ENCODE data around the gene SMIM27.
"Not testable (repeated sequence)": the region's sequence is repeated elsewhere in the genome, so short reads cannot be mapped to it uniquely, and the experiment has no call there.

Gene SMIM27, protein sequence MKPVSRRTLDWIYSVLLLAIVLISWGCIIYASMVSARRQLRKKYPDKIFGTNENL

DNA sequence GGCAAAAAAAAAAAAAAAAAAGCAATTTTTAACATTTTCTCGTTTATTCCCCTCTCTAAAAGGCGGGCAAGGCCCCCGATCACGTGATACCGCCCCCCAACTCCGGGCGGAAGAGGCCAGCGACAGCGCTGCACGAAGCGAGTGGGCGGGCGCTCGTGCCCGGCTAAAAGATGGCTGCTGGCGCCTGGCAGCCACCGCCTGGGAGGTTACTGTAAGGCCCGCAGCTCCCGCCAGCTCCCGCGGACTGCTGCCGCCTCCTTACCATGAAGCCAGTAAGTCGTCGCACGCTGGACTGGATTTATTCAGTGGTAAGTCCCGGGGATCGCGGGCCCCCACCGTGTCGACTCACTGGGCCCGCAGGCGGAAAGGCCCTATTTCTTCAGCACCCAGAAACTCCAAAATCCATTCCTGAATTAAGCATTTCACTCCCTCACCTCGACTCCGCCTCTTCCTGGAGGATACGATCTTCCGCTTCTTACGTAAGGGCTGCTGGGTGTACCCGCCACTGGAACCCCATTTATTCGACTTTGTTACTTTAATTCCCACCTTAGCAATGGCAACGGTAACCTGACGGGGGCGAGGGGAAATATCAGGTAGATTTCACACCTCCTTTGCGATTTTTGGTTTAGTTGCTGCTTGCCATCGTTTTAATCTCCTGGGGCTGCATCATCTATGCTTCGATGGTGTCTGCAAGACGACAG is at the start of gene SMIM27, which contains the start of gene TOPORS:
TSS of gene SMIM27 (plus strand) at position 156 of the 701 bp plus-strand sequence. CDS start at position 264, 108 bp downstream.
TSS of gene TOPORS (minus strand) at position 415 of the 701 bp plus-strand sequence. CDS start at position 265, 150 bp downstream.
- DNase-seq (ENCODE audit: low spot score) = peak; percentile 90

DNA sequence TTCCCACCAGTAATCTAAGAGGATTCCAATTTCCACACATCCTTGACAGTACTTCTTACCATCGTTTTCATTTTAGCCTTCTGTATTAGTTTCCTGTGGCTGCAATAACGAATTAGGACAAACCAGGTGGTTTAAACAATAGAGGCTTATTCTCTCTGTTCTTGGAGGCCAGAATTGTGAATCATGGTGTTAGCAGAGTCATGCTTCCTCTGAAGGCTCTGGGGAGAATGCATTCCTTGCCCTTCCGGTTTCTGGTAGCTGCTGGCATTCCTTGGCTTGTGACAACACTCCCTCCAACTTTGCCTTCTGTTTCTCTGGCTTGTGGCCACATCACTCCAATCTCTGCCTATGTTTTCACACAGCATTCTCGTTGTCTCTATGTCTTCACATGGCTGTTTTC is 49.7 kb upstream of the SMIM27 start:
- DNase-seq (ENCODE audit: low spot score) = no peak

DNA sequence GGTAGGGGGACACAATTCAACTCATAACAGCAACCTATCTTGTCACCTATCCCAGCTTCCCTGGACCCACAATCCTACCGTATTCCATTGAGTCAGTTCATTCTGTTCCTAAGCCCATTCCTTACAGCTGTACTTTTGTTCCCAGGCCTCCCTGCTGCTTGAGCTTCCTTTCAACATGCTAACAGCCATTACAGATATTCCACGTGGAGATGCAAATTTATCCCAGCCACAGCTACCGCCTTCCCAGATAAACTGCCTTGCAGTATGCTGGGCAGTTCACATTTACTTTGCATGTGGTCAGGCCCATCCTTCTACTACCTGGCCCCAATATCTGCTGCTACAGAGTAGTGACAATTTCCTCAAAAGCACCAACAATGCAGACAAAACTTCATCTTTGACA is 49.1 kb upstream of the SMIM27 start:
- no peak for DNase-seq (ENCODE audit: low spot score)

DNA sequence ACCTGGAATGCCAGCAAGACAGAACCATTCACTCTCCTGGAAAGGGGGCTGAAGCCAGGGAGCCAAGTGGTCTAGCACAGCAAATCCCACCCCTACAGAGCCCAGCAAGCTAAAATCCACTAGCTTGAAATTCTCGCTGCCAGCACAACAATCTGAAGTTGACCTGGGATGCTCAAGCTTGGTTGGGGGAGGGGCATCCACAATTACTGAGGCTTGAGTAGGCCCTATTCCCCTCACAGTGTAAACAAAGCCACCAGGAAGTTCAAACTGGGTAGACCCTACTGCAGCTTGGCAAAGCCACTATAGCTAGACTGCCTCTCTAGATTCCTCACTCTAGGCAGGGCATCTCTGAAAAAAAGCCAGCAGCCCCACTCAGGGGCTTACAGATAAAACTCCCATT is 43.4 kb upstream of the SMIM27 start:
- no peak for DNase-seq (ENCODE audit: low spot score)

DNA sequence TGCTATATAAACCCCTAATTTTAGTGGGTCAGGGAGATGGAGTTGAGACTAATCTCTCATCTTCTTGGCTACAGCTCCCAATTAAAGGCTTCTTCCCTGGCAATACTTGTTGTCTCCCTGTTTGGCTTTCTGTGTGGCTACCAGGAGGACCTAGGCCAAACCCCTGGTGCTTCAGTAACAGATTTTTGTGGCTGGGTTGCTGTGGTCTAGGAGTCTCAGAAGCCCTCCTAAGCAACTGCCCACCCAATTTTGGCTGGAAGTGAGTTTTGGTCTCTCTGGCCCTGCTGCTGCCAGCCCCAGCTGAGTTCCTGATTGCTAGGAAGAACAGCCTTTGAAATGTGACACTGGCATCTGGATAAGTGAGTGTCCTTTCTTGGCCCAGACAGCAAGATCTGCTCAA is 35.9 kb upstream of the SMIM27 start:
- DNase-seq (ENCODE audit: low spot score) = no peak

DNA sequence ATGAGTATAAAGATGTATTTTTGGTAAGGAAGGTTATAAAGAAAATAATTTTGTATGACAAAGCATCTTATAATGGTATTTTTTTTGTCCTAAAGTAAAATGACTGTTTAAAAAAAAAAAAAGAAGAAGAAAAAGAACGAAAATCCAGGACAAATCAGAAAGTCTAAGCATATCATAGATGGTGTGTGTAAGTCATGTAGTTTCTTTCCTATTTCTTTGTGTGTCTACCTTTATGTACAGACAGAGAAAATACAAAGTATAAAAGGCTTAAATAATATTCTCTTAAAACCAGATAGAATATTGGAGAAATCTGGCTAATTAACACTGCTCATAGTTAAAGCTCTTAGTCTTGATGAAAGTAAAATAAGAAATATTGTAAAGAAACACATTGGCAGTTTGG is 33.9 kb upstream of the SMIM27 start:
- no peak for DNase-seq (ENCODE audit: low spot score)

DNA sequence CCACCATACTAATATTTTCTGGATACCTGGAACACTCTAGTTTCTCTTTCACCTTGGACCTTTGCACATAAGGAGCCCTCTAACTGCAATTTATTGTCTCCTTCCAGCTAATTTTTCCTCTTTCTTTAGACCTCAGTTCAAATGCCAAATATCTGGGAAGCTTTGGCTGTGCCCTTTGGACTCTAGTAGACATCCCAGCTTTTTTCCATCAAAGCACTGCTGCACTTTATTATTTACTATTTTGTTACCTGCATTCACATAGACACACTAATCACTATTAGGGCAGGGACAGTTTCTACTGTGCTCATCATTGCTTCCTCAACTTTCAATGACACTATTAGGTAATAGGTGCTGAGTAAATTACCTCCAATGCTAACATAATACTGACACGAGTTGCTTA is 28.2 kb upstream of the SMIM27 start:
- DNase-seq (ENCODE audit: low spot score) = no peak

DNA sequence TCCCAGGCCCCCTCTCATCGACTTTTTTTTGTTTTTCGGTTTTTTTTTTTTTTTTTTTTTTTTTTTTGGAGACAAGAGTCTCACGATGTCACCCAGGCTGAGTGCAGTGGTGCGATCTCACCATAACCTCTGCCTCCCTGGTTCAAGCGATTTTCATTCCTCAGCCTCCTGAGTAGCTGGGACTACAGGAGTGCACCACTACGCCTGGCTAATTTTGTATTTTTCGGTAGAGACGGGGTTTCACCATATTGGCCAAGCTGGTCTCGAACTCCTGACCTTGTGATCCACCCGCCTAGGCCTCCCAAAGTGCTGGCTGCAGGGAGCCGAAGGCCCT is 27.6 kb upstream of the SMIM27 start:
- not testable (repeated sequence) for DNase-seq (ENCODE audit: low spot score)

DNA sequence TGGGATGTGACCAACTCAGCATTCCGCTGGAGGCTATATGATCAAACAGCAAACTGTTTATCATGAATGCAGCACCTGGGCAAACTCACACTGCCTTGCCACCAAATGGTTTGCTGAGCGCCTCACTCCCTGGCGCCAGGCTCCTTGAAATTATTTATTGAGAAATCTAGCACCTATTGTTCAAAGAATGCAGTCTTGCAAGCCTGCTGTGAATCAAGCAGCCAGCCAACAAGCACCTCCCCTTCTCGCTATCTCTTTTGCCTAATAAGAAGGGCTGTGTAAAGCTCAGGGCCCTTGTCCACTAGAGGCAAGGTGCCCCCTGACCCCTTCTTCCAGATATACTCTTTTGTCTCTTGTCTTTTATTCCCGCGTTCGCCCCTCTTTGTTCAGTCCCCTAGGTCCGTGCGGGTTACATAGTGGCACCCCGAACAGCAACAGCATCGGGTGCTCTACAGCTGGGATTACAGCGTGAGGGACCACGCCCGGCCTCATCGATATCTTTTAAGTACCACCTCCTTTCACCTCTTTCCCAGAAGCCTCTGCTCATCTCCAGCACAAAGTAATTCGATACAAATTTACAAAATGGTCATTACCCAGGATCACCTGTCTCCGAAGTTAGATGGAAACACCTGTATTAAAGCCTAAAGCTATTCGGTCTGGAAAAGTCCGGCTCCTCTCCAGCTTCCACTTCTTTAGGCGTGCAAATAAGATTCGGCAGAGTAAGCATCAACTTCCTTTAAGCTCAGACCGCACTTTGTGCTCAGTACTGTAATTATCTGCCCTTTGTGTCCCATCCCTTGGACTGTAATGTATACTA is 27.0 kb upstream of the SMIM27 start:
- no peak for DNase-seq (ENCODE audit: low spot score)

DNA sequence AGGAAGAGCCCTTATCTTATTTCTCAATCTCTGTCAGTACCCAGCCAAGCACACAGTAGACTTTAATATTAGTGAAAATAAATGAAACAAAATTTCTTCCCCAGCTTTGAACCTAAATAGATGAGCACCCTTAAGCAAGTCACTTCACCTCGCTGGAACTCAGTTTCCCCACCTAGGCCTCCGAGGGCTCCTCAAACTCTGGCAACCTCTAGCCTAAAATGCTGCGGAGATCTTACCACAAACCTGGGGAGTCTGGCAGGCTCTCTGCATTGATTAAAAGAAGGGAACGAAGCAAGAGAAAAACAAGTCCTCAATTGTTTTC is 26.5 kb upstream of the SMIM27 start:
- DNase-seq (ENCODE audit: low spot score) = no peak

DNA sequence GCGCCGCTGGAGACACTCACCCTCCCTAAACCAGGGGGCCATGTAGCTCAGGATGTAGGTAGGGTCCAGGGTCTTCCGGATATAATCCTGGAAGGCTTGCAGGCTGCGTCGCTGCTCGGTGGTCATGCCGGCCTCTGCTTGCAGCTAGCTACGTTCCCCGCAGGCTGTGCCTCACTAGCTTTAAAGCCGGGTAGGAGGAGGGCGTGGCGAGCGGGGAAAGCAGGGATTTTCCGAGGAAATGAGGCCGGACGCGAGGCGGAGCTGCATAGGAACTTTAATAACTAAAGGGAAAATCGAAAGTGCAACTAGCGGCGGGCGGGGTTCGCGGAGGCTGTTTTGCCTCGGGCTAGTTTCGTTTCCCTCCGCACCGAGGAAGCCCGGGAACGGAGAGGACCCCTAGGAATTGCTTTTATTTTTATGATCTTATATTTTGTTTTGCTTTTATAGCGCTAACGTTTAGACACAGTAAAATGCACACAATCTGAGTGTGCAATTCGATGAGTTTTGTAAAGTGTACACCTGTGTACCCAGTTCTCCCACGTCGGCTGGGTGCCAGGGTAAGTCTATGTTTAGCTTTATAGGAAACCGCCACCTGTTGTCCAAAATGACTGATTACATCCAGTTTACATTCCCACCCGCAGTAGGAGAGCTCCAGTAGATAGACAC is 26.0 kb upstream of the SMIM27 start, which contains the start of gene RIGI:
TSS of gene RIGI (minus strand) at position 156 of the 666 bp plus-strand sequence. CDS start at position 126, 30 bp downstream.
- DNase-seq (ENCODE audit: low spot score) = peak; percentile 80

DNA sequence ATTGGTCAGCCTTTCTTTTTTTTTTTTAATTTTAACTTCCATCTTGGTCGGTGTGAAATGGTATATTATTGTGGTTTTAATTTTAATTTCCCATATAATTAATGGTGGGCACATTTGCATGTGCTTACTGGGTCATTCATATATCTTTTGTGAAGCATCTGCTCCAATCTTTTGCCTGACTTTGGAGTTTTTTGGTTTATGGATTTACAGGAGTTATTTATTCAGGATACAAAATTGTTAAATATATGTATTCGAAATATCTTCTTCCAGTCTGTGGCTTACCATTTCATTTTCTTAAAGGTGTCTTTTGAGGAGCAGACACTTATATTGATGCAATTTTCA is 25.4 kb upstream of the SMIM27 start:
- DNase-seq (ENCODE audit: low spot score) = no peak

DNA sequence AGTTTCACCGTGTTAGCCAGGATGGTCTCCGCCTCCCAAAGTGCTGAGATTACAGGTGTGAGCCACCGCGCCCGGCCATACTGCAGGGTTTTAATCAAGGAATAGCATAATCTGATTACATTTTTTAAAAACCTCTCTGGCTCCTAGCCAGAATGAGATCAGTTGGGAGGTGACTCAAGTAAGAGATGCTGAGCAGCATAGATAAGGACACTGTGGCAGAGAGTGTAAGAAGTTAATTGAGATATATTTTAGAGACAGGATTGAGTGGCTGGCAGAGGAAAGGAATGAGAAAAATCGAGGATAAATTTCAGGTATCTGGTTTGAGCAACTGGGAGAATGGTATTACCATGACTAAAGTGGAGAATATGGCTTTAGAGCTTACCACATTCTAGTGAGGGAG is 18.8 kb upstream of the SMIM27 start:
- no peak for DNase-seq (ENCODE audit: low spot score)

DNA sequence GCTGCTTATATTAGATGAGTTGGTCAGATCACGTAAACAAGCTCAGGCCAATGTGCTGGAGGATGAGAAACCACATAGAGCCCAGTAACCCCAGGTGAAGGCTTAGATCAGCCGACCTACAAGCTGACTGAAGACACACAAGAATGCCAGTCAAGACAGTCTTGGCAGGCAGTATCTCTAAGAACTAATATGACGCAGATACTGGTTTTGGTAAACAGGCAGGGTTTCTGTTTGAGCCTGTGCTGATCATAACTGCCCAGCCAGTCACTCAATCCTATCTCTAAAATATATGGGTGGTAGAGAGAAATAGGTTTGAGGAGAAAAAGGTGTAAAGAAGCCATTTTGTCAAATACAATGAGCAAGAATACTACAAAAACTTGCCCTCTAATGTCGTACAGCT is 18.3 kb upstream of the SMIM27 start:
- DNase-seq (ENCODE audit: low spot score) = no peak

DNA sequence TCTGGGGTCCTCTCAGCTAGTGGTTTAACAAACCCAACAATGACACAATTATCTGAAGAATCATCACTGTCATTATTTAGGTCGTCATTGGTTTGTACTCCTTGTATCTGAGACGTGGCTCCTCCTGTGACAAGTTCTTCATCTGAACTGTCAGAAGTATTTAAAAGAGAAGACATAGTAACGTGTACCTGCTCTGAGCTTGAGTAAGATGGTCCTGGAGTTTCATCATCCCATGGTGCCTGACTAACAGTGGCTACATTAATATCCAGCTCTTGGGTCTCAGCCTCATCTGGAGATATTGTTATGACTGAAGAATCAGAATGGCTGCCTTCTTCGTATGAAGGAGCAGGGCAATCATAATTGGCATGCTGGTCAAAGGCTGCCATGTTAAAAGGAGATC is 9.1 kb upstream of the SMIM27 start:
- no peak for DNase-seq (ENCODE audit: low spot score)

DNA sequence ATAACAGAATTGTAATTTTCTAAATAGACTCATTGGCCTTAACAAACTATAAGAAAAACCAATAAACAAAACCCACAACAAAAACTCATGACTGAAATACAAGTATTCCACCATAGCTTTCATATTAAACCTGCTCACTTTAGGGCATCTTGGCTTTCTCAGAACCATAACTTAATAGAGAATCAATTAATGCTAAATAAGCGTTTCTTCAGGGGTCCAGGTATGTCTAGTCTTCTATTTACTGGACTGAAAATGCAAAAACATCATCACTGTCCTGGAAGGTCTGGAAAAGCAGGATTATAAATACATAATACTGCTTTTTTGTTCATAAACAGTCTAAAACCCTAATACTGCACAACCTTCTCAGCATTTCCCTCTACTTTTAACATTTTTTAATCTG is 6.2 kb upstream of the SMIM27 start:
- no peak for DNase-seq (ENCODE audit: low spot score)

DNA sequence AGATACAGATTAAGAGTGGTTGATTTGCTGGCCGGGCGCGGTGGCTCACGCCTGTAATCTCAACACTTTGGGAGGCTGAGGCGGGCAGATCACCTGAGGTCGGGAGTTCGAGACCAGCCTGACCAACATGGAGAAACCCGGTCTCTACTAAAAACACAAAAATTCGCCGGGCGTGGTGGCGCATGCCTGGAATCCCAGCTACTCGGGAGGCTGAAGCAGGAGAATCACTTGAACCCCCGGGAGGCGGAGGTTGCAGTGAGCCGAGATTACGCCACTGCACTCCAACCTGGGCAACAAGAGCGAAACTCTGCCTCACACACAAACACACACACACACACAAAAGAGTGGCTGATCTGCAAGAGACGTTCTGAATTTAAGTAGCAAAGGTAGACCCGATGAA is 3.9 kb upstream of the SMIM27 start:
- not testable (repeated sequence) for DNase-seq (ENCODE audit: low spot score)

DNA sequence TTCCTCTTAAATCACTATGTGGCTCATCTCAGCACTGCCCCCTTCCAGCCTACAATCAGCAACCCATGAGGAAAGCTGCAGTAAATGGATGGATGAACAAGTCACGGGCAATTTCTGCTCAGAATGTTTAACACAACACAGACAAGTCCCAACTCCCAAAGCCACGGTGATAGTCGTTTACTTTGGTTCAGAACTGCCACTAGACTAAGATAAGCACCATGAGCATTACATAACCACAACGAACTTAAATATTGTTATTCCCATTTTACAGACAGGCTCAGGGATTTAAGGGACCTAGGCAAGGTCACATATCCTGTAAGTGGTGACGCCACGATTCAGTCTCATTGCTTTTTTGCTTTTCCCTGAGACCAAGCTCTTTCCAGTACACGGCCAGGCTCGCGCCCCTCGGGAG is 2.0 kb upstream of the SMIM27 start:
- DNase-seq (ENCODE audit: low spot score) = peak; percentile 43

DNA sequence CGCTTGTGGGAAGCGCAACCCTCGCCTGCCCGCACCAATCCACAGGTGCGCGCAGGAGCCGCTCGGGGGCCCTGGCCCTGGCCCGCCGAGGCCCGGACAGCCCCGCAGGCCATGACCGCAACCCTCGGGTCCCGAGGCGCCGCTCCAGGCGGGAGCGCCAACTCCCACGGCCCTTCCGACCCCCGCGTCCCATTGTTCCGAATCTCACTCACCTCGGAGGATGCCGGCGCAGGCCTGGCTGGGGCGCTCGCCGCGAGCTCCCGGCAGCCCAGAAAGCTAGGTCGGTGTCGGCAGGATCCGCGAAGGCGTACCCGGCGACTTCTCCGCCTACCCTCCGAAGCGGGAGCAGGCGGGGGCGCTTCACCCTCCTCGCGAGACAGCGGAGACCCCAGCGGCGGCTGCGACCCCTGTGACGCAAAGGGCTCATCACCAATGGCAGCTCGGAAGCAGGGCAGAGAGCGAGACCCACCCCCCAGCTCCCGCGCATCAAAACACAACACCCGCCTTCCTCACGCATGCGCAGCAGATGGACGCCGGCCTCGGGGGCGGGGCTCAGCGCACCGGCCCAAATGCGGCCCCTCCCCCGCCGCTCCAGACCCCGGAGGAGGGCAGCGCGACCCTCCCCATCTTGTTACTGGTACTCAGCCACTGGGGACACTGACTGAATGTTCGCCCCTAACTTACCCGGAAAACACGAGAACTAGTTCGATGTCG is 1.4 kb upstream of the SMIM27 start:
- peak; percentile 98 for DNase-seq (ENCODE audit: low spot score)

DNA sequence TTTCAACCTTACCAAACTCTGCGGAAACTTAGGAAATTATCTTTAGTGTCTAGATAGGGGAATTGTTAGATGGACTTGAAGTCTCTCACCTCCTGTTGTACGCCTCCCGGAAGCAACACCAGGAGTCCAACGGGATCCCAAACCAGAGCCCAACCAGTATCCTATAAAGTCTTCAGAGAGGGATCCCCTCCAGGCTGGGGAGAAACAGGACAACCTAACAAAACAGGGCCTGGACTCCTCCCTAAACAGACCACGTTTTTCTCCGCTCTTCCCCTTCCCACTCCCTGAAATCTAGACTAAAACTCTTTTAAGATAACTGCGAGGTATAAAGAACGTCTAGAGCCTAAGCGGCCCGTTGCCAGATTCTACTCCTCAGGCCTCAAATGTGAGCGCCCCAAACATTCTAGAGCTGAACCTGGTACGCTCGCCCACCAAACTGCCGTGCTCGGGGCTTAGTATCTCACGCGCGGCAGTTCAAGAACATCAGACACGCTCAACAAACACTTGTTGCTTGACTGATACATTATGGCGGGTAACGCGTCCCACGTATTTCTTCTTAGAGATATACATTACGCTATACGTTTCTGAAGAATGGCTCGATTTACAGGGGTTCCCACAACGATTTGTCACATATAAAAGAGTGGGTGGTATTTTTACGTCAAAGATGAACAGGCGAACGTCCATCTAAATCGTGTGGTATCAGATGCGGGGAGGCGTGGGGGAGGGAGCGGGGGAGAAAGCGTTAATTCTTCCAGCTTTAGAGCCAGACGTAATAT is 663 bp upstream of the SMIM27 start:
- peak; percentile 56 for DNase-seq (ENCODE audit: low spot score)

DNA sequence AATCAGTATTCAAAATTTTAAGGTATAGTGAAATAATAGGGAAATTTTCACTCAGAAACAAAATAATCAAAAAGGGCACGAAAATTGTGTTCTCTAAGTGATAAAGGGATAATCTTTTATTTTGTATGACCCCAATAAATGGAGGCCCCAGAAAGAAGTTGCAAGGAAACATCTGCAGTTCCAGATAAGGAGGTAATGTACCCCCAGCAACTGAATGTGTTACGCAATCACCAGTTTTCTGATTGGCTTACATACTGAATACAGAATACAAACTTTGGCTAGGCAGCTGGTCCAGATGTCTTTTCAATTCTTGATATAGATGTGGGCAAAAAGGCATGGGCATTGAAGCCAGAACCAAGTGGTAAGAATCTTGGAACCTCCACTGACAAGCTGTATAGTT is 2.0 kb downstream of the SMIM27 start:
- no peak for DNase-seq (ENCODE audit: low spot score)

DNA sequence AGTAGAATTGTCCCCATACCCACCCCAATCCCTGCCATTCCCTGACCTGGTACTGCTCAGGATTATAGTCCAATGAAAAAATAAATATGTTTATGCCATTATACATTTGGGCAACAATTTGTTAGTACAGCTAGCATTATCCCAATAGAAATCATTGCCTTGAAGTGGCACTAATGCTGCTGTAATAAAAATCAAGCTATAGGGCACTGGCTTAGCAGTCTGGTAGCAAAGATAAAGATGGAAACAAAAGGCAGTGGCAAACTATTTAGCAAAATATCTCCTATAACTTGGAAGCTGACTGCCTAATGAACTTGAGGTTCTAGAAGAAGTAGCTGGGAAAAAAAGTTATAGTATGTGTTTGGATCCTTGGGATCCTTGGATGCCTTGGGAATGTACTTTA is 2.5 kb downstream of the SMIM27 start:
- DNase-seq (ENCODE audit: low spot score) = no peak

Measured in ecto neural progenitor cell (in vitro differentiated cells).